GM23338 (cell line): Measurements from ENCODE around the gene HNRNPAB. TPM values are rescaled to one million over a fixed set of nuclear protein-coding genes. Genes with fewer than 3 reads are reported as not detected.

Source experiments
- ATAC-seq: fragments of 200-7000 bp; cut with Tn5 transposase; 3 replicates; pipeline ENCODE4 v1.9.1; 2020
- DNase-seq: peaks from one replicate; pipeline ENCODE4 v3.0.0-alpha.2; 2015; ENCODE audit warnings: low spot score
- H2AFZ ChIP-seq: fragments of 200-600 bp; sonication (generic); 2 replicates; pipeline ENCODE4 v1.8.0; 2016; ENCODE audit warnings: antibody characterized with exemption, mild to moderate bottlenecking, moderate library complexity
- H3F3A ChIP-seq: fragments of 200-600 bp; sonication (generic); replicated peaks from 2 replicates; pipeline ENCODE4 v1.8.0; 2017; ENCODE audit warnings: antibody characterized with exemption, mixed run types, low read depth
- H3K27ac ChIP-seq: fragments of 200-600 bp; sonication (generic); 2 replicates; pipeline ENCODE4 v1.6.1; 2016; ENCODE audit warnings: low read depth
- H3K27me3 ChIP-seq: fragments of 200-600 bp; sonication (generic); 2 replicates; pipeline ENCODE4 v1.8.0; 2016; ENCODE audit warnings: mild to moderate bottlenecking, mixed run types, moderate library complexity; ENCODE audit not compliant: insufficient read depth
- H3K36me3 ChIP-seq: fragments of 200-600 bp; sonication (generic); 2 replicates; pipeline ENCODE4 v1.8.0; 2016; ENCODE audit warnings: mild to moderate bottlenecking; ENCODE audit not compliant: insufficient read depth
- H3K4me1 ChIP-seq: fragments of 200-600 bp; sonication (generic); 2 replicates; pipeline ENCODE4 v1.8.0; 2016; ENCODE audit warnings: mild to moderate bottlenecking, moderate library complexity; ENCODE audit not compliant: insufficient read depth
- H3K4me2 ChIP-seq: fragments of 200-600 bp; sonication (generic); 2 replicates; pipeline ENCODE4 v1.7.1; 2017; ENCODE audit warnings: mixed run types
- H3K4me3 ChIP-seq: fragments of 200-600 bp; sonication (generic); 2 replicates; pipeline ENCODE4 v1.6.1; 2016; ENCODE audit warnings: mixed run types
- H3K79me2 ChIP-seq: fragments of 200-600 bp; sonication (generic); replicated peaks from 2 replicates; pipeline ENCODE4 v1.8.0; 2017; ENCODE audit warnings: mild to moderate bottlenecking; ENCODE audit not compliant: insufficient read depth
- H3K9me2 ChIP-seq: fragments of 200-600 bp; sonication (generic); 2 replicates; pipeline ENCODE4 v1.8.0; 2017; ENCODE audit not compliant: insufficient read depth
- H4K20me1 ChIP-seq: fragments of 200-600 bp; sonication (generic); replicated peaks from 2 replicates; pipeline ENCODE4 v1.8.0; 2017; ENCODE audit warnings: mild to moderate bottlenecking; ENCODE audit not compliant: insufficient read depth
- H3K27ac Mint-ChIP-seq: 2 replicates; pipeline ENCODE4 v1.8.0; 2020; ENCODE audit warnings: inconsistent platforms, mild to moderate bottlenecking, moderate library complexity, mixed read lengths
- H3K27me3 Mint-ChIP-seq: 3 replicates; pipeline ENCODE4 v1.8.0; 2022; ENCODE audit warnings: low read depth, mild to moderate bottlenecking, moderate library complexity, mixed read lengths, inconsistent platforms; ENCODE audit not compliant: insufficient read depth, poor library complexity
- H3K36me3 Mint-ChIP-seq: 3 replicates; pipeline ENCODE4 v1.8.0; 2021; ENCODE audit warnings: low read depth, mild to moderate bottlenecking, inconsistent platforms, moderate library complexity, mixed read lengths
- H3K4me1 Mint-ChIP-seq: 3 replicates; pipeline ENCODE4 v1.8.0; 2020; ENCODE audit warnings: mild to moderate bottlenecking, inconsistent platforms, mixed read lengths
- H3K4me3 Mint-ChIP-seq: 3 replicates; pipeline ENCODE4 v1.8.0; 2021; ENCODE audit warnings: moderate library complexity, mild to moderate bottlenecking, inconsistent platforms, mixed read lengths
- H3K9me3 Mint-ChIP-seq: 3 replicates; pipeline ENCODE4 v1.8.0; 2020; ENCODE audit warnings: moderate library complexity, mild to moderate bottlenecking, inconsistent platforms, mixed read lengths
- CREB1 ChIP-seq: fragments of 250-450 bp; sonication (Bioruptor Pico); IDR thresholded peaks from 2 replicates; pipeline ENCODE4 v1.5.0; 2020; ENCODE audit warnings: low read depth, mild to moderate bottlenecking, moderate library complexity
- EZH2 ChIP-seq: fragments of 200-600 bp; sonication (generic); IDR thresholded peaks from one replicate; pipeline ENCODE4 v1.8.0; 2017; ENCODE audit warnings: antibody characterized with exemption, mild to moderate bottlenecking, low read depth; ENCODE audit not compliant: unreplicated experiment
- EZH2phosphoT487 ChIP-seq: fragments of 200-600 bp; sonication (generic); IDR thresholded peaks from one replicate; pipeline ENCODE4 v1.8.1; 2018; ENCODE audit warnings: antibody characterized with exemption; ENCODE audit not compliant: unreplicated experiment
- JUNB ChIP-seq: IDR thresholded peaks from one replicate; pipeline ENCODE4 v1.6.1; 2016; ENCODE audit warnings: antibody characterized with exemption; ENCODE audit not compliant: unreplicated experiment
- NANOG ChIP-seq: IDR thresholded peaks from 2 replicates; pipeline ENCODE4 v1.6.1; 2016; ENCODE audit warnings: antibody characterized with exemption, borderline replicate concordance
- STAT1 ChIP-seq: IDR thresholded peaks from one replicate; pipeline ENCODE4 v1.6.1; 2016; ENCODE audit warnings: antibody characterized with exemption; ENCODE audit not compliant: unreplicated experiment
- ZNF114 ChIP-seq: fragments of 250-450 bp; sonication (Bioruptor Pico); IDR thresholded peaks from 2 replicates; pipeline ENCODE4 v1.5.0; 2020; ENCODE audit warnings: mild to moderate bottlenecking, moderate library complexity
- ZNF331 ChIP-seq: fragments of 250-450 bp; sonication (Bioruptor Pico); IDR thresholded peaks from 2 replicates; pipeline ENCODE4 v1.5.0; 2020; ENCODE audit warnings: low read depth, mild to moderate bottlenecking, moderate library complexity
- polyA plus RNA-seq: library from polyadenylated mRNA; unstranded; fragments of >200 nt; fragmentation: Nextera tagmentation; extraction: Ambion mirVana; gene quantifications from 2 replicates; pipeline ENCODE4 v1.2.1, GENCODE V29; 2016
- total RNA-seq: library from RNA; depleted of rRNA; stranded (reverse); fragments of >200 nt; shearing (Covaris generic); gene quantifications from 2 replicates; pipeline ENCODE4 v1.2.3, GENCODE V29; 2014
- TF ChIP-seq, protein P1 (sequence below), 2 experiments: fragments of 200-600 bp in 1 of 2; sonication (generic) in 1 of 2; conservative IDR thresholded peaks; 2 replicates each; pipeline versions ENCODE4 v1.5.1 to v1.6.1; 2016 to 2017; ENCODE audit warnings: antibody characterized with exemption in 2 of 2, low read depth in 2 of 2, mild to moderate bottlenecking in 2 of 2, moderate library complexity in 1 of 2
- TF ChIP-seq, protein P2 (sequence below): IDR thresholded peaks from one replicate; pipeline ENCODE4 v1.6.1; 2018; ENCODE audit warnings: antibody characterized with exemption; ENCODE audit not compliant: unreplicated experiment

Gene HNRNPAB
- total and polyA plus RNA-seq, 2 experiments from 2014 or later, result 304 to 579 TPM

DNA sequence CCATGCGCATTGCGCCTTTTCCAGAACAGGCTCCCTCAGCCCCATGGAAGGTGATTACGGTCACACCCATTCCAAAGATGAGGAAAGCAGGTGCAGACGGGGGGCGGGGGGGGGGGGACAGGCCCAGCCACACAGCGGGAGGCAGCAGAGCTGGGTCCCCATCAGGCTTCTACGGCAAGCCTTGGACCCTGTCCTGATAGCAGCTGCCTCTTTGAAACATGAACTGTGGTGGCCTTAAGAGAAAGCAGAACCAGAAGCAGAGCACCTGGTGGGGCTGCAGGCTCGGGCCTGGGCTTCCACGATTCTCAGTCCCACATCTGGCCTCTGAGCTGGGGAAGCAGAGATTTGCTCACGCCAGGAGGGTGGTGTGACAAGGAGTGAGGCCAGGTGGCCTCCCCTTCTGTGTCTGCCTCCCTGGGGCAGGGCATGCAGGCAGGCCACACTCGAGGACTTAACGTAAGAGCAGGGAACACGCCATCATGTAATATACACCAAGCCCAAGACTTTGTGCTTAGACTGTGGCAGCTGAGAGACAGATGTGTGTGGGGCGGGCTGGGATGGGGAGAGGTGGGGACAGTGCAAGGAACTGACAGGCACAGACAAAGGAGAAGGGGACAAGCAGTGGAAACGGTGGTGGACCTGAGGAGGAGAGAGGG, 42.4 kb downstream of the HNRNPAB start:
- Mint-ChIP-seq H3K9me3 (no peaks in the 10 kb centered on the region), H3K4me3 (no peak overlapping the region), H3K27me3 (peaks cover 7% of the 10 kb centered on the region), H3K36me3 (no peaks in the 10 kb centered on the region), H3K27ac (no peak overlapping the region), H3K4me1 (peaks cover 4% of the 10 kb centered on the region)
- Histone ChIP-seq H3K79me2 (no peaks in the 10 kb centered on the region), H3K4me3 (no peak overlapping the region), H3K4me2 (no peak overlapping the region), H3K36me3 (no peaks in the 10 kb centered on the region), H3K27me3 (no peaks in the 10 kb centered on the region), H3K9me2 (0 out of 2 replicates have a peak, but pooled peaks cover 4% of the 10 kb centered on the region), H3K4me1 (no peaks in the 10 kb centered on the region), H3F3A (no peaks in the 10 kb centered on the region), H3K27ac (no peak overlapping the region), H2AFZ (no peak overlapping the region), H4K20me1 (no peaks in the 10 kb centered on the region)
- DNase-seq (no peak), ATAC-seq (no peak)
- no peak for TF ChIP-seq ZNF114

DNA sequence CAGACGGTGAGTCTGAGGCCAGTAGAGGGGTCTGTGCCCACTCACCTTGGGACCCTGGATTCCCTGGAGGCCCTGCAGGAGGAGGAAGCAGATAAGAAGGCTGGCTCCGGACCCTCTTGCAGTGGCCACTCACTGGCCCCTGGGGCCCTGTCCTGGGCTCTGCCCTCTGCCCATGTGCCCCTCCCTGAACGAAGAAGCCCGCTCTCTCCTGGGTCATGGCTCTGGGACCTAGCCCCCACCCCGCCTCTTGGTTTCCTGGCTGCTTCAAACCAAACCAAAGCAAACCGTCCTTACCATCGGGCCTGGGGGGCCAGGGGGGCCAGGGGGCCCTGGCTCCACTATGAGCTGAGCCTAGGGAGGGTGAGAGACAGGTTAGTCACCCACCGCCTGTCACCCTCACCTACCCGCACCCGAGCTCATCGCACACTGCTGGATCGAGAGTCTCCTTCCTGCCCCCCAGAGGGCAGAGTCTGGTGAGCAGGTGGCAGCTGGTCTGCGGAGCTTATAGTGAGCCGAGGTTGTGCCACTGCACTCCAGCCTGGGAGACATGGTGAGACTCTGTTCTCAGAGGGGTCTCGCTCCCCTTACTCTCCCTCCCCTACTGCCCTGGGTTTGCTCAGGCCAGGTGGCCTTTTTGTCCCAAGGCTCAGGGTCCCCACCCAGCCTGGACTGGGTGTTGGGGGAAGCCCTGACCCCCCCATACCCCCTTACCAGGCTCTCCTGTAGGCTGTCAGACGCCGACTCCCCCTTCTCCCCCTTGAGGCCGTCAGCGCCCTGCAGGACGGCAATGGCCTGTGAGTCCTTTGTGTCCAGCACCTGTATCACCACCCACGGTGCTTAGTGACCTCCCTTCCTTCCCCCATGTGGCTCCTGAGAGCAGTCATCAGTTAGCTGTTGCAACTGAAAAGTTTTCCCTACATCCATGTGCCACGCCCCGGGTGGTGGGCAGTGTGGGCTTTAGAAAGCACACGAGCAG, 43.4 kb downstream of the HNRNPAB start:
- H3K27ac Mint-ChIP-seq, result no peak overlapping the region
- Histone ChIP-seq H3K79me2 (no peaks in the 10 kb centered on the region), H3K9me2 (0 out of 2 replicates have a peak, but pooled peaks cover 4% of the 10 kb centered on the region), H3K4me1 (no peaks in the 10 kb centered on the region), H3K4me3 (no peak overlapping the region), H3K4me2 (no peak overlapping the region), H3K27ac (no peak overlapping the region), H3K36me3 (no peaks in the 10 kb centered on the region), H4K20me1 (no peaks in the 10 kb centered on the region), H2AFZ (no peak overlapping the region), H3K27me3 (no peaks in the 10 kb centered on the region), H3F3A (no peaks in the 10 kb centered on the region)
- H3K4me3 Mint-ChIP-seq, result no peak overlapping the region
- peak; percentile 80 for ATAC-seq
- DNase-seq, result peak; percentile 40
- TF ChIP-seq NANOG (no peak), EZH2 (no peak), ZNF331 (CRISPR knock-in tag) (no peak)
- TF ChIP-seq, protein P1, sequence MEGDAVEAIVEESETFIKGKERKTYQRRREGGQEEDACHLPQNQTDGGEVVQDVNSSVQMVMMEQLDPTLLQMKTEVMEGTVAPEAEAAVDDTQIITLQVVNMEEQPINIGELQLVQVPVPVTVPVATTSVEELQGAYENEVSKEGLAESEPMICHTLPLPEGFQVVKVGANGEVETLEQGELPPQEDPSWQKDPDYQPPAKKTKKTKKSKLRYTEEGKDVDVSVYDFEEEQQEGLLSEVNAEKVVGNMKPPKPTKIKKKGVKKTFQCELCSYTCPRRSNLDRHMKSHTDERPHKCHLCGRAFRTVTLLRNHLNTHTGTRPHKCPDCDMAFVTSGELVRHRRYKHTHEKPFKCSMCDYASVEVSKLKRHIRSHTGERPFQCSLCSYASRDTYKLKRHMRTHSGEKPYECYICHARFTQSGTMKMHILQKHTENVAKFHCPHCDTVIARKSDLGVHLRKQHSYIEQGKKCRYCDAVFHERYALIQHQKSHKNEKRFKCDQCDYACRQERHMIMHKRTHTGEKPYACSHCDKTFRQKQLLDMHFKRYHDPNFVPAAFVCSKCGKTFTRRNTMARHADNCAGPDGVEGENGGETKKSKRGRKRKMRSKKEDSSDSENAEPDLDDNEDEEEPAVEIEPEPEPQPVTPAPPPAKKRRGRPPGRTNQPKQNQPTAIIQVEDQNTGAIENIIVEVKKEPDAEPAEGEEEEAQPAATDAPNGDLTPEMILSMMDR (conservative IDR thresholded peaks at IDR 0.05; ENCODE audit: low read depth in 2 of 2), result peak; percentile 6 to 33; a peak in 1 of 4 replicates
- H3K36me3 Mint-ChIP-seq, result no peaks in the 10 kb centered on the region
- no peaks in the 10 kb centered on the region for H3K9me3 Mint-ChIP-seq
- peaks cover 7% of the 10 kb centered on the region for H3K27me3 Mint-ChIP-seq
- peaks cover 4% of the 10 kb centered on the region for H3K4me1 Mint-ChIP-seq

DNA sequence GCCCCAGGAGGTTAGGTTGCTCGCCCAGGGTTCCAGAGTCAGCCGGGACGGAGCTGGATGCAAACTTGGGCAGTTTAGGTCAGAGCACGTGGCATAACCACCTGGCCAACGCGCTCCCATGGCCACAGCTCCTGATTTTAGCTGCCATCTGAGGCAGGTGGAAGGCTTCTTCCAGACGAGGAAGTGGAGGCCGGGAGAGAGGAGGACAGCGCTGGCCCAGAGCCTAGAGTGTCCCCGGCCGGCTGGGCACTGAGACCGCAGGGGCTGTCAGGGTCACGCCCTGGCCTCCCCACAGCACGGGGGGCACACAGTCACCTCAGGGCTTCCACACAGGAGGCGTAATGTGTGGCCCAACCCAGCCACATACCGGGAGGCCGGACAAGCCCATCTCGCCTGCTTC, 44.4 kb downstream of the HNRNPAB start:
- DNase-seq (no peak), ATAC-seq (no peak)
- Histone ChIP-seq H3K4me3 (no peak overlapping the region), H3K27me3 (no peaks in the 10 kb centered on the region), H3K79me2 (no peaks in the 10 kb centered on the region), H3K4me2 (no peak overlapping the region), H4K20me1 (no peaks in the 10 kb centered on the region), H3K9me2 (0 out of 2 replicates have a peak, but pooled peaks cover 4% of the 10 kb centered on the region), H3F3A (no peaks in the 10 kb centered on the region), H3K27ac (no peak overlapping the region), H2AFZ (no peak overlapping the region), H3K36me3 (no peaks in the 10 kb centered on the region), H3K4me1 (no peaks in the 10 kb centered on the region)
- Mint-ChIP-seq H3K27ac (no peak overlapping the region), H3K36me3 (no peaks in the 10 kb centered on the region), H3K4me1 (peaks cover 4% of the 10 kb centered on the region), H3K9me3 (no peaks in the 10 kb centered on the region), H3K4me3 (no peak overlapping the region), H3K27me3 (peaks cover 7% of the 10 kb centered on the region)
- TF ChIP-seq NANOG (no peak), EZH2phosphoT487 (no peak), STAT1 (no peak), CREB1 (no peak), EZH2 (no peak), ZNF331 (CRISPR knock-in tag) (no peak), JUNB (no peak)
- TF ChIP-seq, protein P2, sequence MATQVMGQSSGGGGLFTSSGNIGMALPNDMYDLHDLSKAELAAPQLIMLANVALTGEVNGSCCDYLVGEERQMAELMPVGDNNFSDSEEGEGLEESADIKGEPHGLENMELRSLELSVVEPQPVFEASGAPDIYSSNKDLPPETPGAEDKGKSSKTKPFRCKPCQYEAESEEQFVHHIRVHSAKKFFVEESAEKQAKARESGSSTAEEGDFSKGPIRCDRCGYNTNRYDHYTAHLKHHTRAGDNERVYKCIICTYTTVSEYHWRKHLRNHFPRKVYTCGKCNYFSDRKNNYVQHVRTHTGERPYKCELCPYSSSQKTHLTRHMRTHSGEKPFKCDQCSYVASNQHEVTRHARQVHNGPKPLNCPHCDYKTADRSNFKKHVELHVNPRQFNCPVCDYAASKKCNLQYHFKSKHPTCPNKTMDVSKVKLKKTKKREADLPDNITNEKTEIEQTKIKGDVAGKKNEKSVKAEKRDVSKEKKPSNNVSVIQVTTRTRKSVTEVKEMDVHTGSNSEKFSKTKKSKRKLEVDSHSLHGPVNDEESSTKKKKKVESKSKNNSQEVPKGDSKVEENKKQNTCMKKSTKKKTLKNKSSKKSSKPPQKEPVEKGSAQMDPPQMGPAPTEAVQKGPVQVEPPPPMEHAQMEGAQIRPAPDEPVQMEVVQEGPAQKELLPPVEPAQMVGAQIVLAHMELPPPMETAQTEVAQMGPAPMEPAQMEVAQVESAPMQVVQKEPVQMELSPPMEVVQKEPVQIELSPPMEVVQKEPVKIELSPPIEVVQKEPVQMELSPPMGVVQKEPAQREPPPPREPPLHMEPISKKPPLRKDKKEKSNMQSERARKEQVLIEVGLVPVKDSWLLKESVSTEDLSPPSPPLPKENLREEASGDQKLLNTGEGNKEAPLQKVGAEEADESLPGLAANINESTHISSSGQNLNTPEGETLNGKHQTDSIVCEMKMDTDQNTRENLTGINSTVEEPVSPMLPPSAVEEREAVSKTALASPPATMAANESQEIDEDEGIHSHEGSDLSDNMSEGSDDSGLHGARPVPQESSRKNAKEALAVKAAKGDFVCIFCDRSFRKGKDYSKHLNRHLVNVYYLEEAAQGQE, result no peak
